ENCODE results near the gene STAC3. TPM values are rescaled to one million over a fixed set of nuclear protein-coding genes. Genes with fewer than 3 reads are reported as not detected.
A peak's percentile ranks its signal among the peaks of the same experiment; 100 is the strongest.

The STAC3 gene
- total and polyA plus RNA-seq, 2 of the 13 experiments (the other 11 are each of a cell fraction or from before 2014, with no cell fraction given) = 0.18 to 0.22 TPM

GRCh38 chr12:57230381-57231155 is 20.4 kb downstream of the STAC3 start (continued):
- TF ChIP-seq NFRKB (IDR thresholded peaks at IDR 0.05) = no peak
- TF ChIP-seq ZBTB7B (CRISPR knock-in tag; IDR thresholded peaks at IDR 0.05) = 0 out of 2 replicates have a peak, but pooled peaks have one; percentile 5
- peak; percentile 4 for TF ChIP-seq ZNF687 (CRISPR knock-in tag; IDR thresholded peaks at IDR 0.05)
- no peak for TF ChIP-seq MAFF (IDR thresholded peaks at IDR 0.05; ENCODE audit: low read depth, low read length)
- no peak for TF ChIP-seq NFKB2 (CRISPR knock-in tag; IDR thresholded peaks at IDR 0.05; ENCODE audit: borderline replicate concordance)
- no peak for TF ChIP-seq PPARG (CRISPR knock-in tag; conservative IDR thresholded peaks at IDR 0.05)
- TF ChIP-seq MNT (IDR thresholded peaks at IDR 0.05) = no peak
- TF ChIP-seq SMAD9 (CRISPR knock-in tag; IDR thresholded peaks at IDR 0.05) = 0 out of 2 replicates have a peak, but pooled peaks have one; percentile 45
- peak; percentile 7; the same call in 1 of the 2 replicates for TF ChIP-seq HNF1B (CRISPR knock-in tag; IDR thresholded peaks at IDR 0.05)
- TF ChIP-seq ZSCAN20 (CRISPR knock-in tag; IDR thresholded peaks at IDR 0.05; ENCODE audit: borderline replicate concordance) = no peak
- 0 out of 2 replicates have a peak, but pooled peaks have one; percentile 38 for TF ChIP-seq HIVEP1 (CRISPR knock-in tag; IDR thresholded peaks at IDR 0.05)
- TF ChIP-seq ZNF281 (CRISPR knock-in tag; IDR thresholded peaks at IDR 0.05; ENCODE audit: borderline replicate concordance) = no peak
- 0 out of 2 replicates have a peak, but pooled peaks have one; percentile 24 for TF ChIP-seq CC2D1A (CRISPR knock-in tag; IDR thresholded peaks at IDR 0.05)
- TF ChIP-seq GPBP1L1 (CRISPR knock-in tag; IDR thresholded peaks at IDR 0.05) = no peak
- no peak for TF ChIP-seq U2AF1 (optimal IDR thresholded peaks at IDR 0.05; ENCODE audit: low read depth, low read length)
- TF ChIP-seq TFDP2 (CRISPR knock-in tag; IDR thresholded peaks at IDR 0.05) = no peak
